Activated CD8-positive, alpha-beta T cell treated with anti-CD3 and anti-CD28 coated beads for 36 hours (primary cell): ENCODE results near the gene ARRDC3. TPM values are rescaled to one million over a fixed set of nuclear protein-coding genes. Genes with fewer than 3 reads are reported as not detected.
"Not testable (repeated sequence)": the region's sequence is repeated elsewhere in the genome, so short reads cannot be mapped to it uniquely, and the experiment has no call there.

ENCODE experiments used
- ATAC-seq: fragments of 200-7000 bp; cut with Tn5 transposase; one replicate; pipeline ENCODE4 v1.10.0; 2021; ENCODE audit warnings: mild to moderate bottlenecking, moderate library complexity
- CTCF ChIA-PET: fragments of 350-600 bp; sonication (Branson Sonifier 250); formaldehyde crosslinking; loops from one replicate; lab custom pipeline; 2021; ENCODE audit warnings: antibody characterized with exemption; lab: Charles Lee
- POLR2A ChIA-PET: fragments of 350-600 bp; sonication (Branson Sonifier 250); formaldehyde crosslinking; loops from one replicate; lab custom pipeline; 2021; ENCODE audit warnings: antibody characterized with exemption; lab: Charles Lee
- DNase-seq: peaks from one replicate; pipeline ENCODE4 v3.0.0-alpha.2; 2020
- H3K27ac Mint-ChIP-seq: one replicate; pipeline ENCODE4 v1.8.0; 2021; ENCODE audit warnings: mild to moderate bottlenecking, mixed read lengths
- H3K27me3 Mint-ChIP-seq: one replicate; pipeline ENCODE4 v1.8.0; 2021; ENCODE audit warnings: mixed read lengths
- H3K36me3 Mint-ChIP-seq: one replicate; pipeline ENCODE4 v1.8.0; 2021; ENCODE audit warnings: low read depth, mixed read lengths
- H3K4me1 Mint-ChIP-seq: one replicate; pipeline ENCODE4 v1.8.0; 2021; ENCODE audit warnings: low read depth, mixed read lengths
- H3K4me3 Mint-ChIP-seq: one replicate; pipeline ENCODE4 v1.8.0; 2021; ENCODE audit warnings: mild to moderate bottlenecking, moderate library complexity, mixed read lengths
- H3K9me3 Mint-ChIP-seq: one replicate; pipeline ENCODE4 v1.8.0; 2021; ENCODE audit warnings: mixed read lengths
- intact Hi-C: fragments of 100-400 bp; cut with micrococcal nuclease; formaldehyde crosslinking; loops from one replicate; pipeline ENCODE4 v1.10.0; 2022
- total RNA-seq, 2 experiments: library from RNA; stranded (reverse); gene quantifications; one replicate each; pipeline ENCODE4 v1.2.3, GENCODE V29; 2021
- TF ChIP-seq, protein P1 (sequence below): fragments of 200-600 bp; IDR thresholded peaks from one replicate; pipeline ENCODE4 v1.8.0; 2022; ENCODE audit warnings: antibody characterized with exemption, mild to moderate bottlenecking

The ARRDC3 gene
- total RNA-seq, 2 experiments from 2014 or later: 35.4 to 39.2 TPM

DNA sequence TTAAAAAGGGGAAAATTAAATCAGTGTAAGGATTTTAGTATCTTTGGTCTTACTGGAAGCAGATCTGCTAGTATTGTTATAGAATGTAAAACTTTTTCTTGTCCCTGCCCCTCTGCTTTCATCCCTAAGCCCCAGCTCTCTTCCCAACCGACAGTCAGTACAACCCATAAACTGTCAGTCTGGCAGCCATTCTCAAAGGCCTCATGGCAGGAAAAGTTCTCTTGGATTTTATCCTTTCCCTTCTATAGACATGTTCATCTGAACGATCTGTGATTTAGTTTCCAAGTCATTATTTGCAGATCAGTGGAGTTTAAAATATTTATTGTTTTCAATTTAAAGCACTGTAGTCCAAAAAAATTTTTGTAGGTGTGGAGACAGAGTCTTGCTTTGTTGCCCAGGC, 39.2 kb downstream of the ARRDC3 start:
- Mint-ChIP-seq H3K36me3 (no peaks in the 10 kb centered on the region), H3K27me3 (no peaks in the 10 kb centered on the region), H3K4me1 (no peaks in the 10 kb centered on the region), H3K9me3 (no peaks in the 10 kb centered on the region), H3K27ac (no peak overlapping the region), H3K4me3 (no peak overlapping the region)
- intact Hi-C loops: no loop called here
- CTCF ChIA-PET: no interaction called here
- ATAC-seq: no peak
- POLR2A ChIA-PET: no interaction called here
- DNase-seq: no peak
- TF ChIP-seq, protein P1, sequence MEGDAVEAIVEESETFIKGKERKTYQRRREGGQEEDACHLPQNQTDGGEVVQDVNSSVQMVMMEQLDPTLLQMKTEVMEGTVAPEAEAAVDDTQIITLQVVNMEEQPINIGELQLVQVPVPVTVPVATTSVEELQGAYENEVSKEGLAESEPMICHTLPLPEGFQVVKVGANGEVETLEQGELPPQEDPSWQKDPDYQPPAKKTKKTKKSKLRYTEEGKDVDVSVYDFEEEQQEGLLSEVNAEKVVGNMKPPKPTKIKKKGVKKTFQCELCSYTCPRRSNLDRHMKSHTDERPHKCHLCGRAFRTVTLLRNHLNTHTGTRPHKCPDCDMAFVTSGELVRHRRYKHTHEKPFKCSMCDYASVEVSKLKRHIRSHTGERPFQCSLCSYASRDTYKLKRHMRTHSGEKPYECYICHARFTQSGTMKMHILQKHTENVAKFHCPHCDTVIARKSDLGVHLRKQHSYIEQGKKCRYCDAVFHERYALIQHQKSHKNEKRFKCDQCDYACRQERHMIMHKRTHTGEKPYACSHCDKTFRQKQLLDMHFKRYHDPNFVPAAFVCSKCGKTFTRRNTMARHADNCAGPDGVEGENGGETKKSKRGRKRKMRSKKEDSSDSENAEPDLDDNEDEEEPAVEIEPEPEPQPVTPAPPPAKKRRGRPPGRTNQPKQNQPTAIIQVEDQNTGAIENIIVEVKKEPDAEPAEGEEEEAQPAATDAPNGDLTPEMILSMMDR: no peak

DNA sequence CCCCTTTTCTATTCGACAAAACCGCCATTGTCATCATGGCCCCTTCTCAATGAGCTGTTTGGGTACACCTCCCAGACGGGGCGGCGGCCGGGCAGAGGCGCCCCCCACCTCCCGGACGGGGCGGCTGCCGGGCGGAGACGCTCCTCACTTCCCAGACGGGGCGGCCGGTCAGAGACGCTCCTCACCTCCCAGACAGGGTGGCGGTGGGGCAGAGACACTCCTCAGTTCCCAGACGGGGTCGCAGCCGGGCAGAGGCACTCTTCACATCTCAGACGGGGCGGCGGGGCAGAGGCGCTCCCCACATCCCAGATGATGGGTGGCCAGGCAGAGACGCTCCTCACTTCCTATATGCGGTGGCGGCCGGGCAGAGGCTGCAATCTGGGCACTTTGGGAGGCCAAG, 40.2 kb downstream of the ARRDC3 start:
- H3K27ac Mint-ChIP-seq, ATAC-seq, H3K4me1 Mint-ChIP-seq, H3K4me3 Mint-ChIP-seq, H3K9me3 Mint-ChIP-seq, H3K27me3 Mint-ChIP-seq, DNase-seq, H3K36me3 Mint-ChIP-seq, intact Hi-C loops: not testable (repeated sequence)
- POLR2A ChIA-PET: interaction anchor here (1.8 kb wide), 1 partner anchor 62 kb away, joined by 5 read pairs; no protein-coding TSS in a partner anchor
- CTCF ChIA-PET: interaction anchor here (0.7 kb wide), 1 partner anchor 42 kb away, joined by 3 read pairs; no protein-coding TSS in a partner anchor

DNA sequence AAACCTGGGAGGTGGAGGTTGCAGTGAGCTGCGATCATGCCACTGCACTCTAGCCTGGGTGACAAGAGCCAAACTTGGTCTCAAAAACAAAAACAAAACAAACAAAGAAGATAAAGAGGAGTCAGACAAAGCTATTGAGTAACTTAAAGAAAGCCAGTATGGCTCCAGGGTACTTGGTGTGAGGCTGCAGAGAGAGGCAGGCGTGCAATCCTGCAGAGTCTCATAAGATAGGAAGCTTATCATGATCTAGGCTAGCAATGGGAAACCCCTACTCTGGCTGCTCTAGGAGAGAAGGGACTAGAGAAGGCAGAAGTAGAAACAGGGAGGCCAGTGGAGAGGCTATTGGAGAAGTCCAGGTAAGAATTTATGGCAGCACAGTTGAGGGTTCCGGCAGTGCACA, 42.0 kb downstream of the ARRDC3 start:
- Mint-ChIP-seq H3K36me3 (no peaks in the 10 kb centered on the region), H3K27me3 (no peaks in the 10 kb centered on the region), H3K9me3 (no peaks in the 10 kb centered on the region), H3K27ac (no peak overlapping the region), H3K4me1 (no peaks in the 10 kb centered on the region), H3K4me3 (no peak overlapping the region)
- ATAC-seq: no peak
- TF ChIP-seq, protein P1: no peak
- intact Hi-C loops: no loop called here
- no peak for DNase-seq
- CTCF ChIA-PET: interaction anchor here (1.5 kb wide), 1 partner anchor 121 kb away, joined by 6 read pairs; no protein-coding TSS in a partner anchor
- POLR2A ChIA-PET: interaction anchor here (1.8 kb wide), 1 partner anchor 60 kb away, joined by 5 read pairs; no protein-coding TSS in a partner anchor

DNA sequence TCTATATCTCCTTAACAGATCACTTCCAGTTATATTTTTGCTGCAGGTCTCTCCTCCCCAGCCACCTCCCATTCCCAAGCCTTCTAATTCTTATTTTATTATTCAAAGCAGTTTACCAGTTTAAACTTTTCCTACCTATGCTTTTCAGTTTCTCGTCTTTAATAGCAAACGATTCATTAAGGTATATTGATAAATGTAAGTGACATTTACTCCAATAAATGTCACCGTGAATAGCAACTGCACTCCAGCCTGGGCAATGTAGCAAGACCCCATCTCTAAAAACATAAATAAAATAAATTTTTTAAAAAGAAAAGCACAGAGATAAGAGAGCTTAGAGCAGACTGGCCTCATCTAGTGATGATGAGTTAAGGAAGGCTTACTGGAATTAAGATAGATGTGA, 42.6 kb downstream of the ARRDC3 start:
- H3K36me3 Mint-ChIP-seq: no peaks in the 10 kb centered on the region
- ChIA-PET CTCF (interaction anchor here (1.5 kb wide), 1 partner anchor 121 kb away, joined by 6 read pairs; no protein-coding TSS in a partner anchor), POLR2A (no interaction called here)
- no peak overlapping the region for H3K4me3 Mint-ChIP-seq
- no peaks in the 10 kb centered on the region for H3K4me1 Mint-ChIP-seq
- DNase-seq (no peak), ATAC-seq (no peak)
- no peaks in the 10 kb centered on the region for H3K9me3 Mint-ChIP-seq
- no peaks in the 10 kb centered on the region for H3K27me3 Mint-ChIP-seq
- no peak overlapping the region for H3K27ac Mint-ChIP-seq
- TF ChIP-seq, protein P1: no peak
- intact Hi-C loops: no loop called here

DNA sequence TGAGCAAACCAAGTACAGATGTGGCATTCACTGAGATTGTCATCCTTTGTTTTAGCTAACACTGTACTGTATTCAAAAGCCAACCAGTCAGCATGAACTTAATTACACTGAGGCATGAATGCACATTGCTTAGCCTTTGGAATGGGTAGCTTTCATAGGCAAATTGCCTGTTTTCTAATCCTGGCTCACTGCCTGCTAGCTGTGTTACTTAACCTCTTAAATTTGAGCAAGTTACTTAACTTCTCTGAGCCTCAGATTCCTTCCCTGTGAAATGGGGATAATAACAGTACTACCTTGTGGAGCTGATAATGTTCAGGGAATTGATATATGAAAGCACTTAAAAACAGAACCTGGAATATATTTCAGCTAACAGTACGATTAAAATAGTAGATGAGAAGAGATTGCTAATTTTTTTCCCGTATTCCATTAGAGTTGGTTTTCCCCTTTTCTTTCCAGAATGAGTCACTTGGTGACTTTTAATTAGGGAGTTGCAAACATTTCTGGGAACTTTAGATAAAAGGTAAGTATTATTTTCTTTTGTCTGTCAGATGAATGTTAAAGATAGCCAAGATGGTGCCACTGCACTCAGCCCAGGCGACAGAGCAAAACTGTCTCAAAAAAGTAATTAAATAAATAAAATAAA, 43.9 kb downstream of the ARRDC3 start:
- no peak for DNase-seq
- Mint-ChIP-seq H3K4me1 (no peaks in the 10 kb centered on the region), H3K4me3 (no peak overlapping the region), H3K9me3 (no peaks in the 10 kb centered on the region), H3K27ac (no peak overlapping the region), H3K36me3 (no peaks in the 10 kb centered on the region), H3K27me3 (no peaks in the 10 kb centered on the region)
- ChIA-PET POLR2A (no interaction called here), CTCF (no interaction called here)
- TF ChIP-seq, protein P1: no peak
- no peak for ATAC-seq
- intact Hi-C loops: no loop called here
